ENCODE measurements around the gene YOD1.

GRCh38 chr1:207081088-207081487 is 30.1 kb upstream of the YOD1 start:
- TF ChIP-seq YY1 (IDR thresholded peaks at IDR 0.05; ENCODE audit: low read depth) (no peak), EP300 (IDR thresholded peaks at IDR 0.05; ENCODE audit: borderline replicate concordance) (no peak), FOXM1 (IDR thresholded peaks at IDR 0.05; ENCODE audit: borderline replicate concordance, low read depth) (no peak), RAD21 (IDR thresholded peaks at IDR 0.05; ENCODE audit: low read depth) (no peak), USF1 (IDR thresholded peaks at IDR 0.05) (no peak), CREB1 (IDR thresholded peaks at IDR 0.05; ENCODE audit: low read depth) (no peak), TCF12 (IDR thresholded peaks at IDR 0.05; ENCODE audit: low read depth) (no peak), TEAD4 (IDR thresholded peaks at IDR 0.05) (no peak), CEBPB (IDR thresholded peaks at IDR 0.05) (no peak), NFIC (IDR thresholded peaks at IDR 0.05) (no peak), TAF1 (IDR thresholded peaks at IDR 0.05; ENCODE audit: low read depth) (no peak), MAX (IDR thresholded peaks at IDR 0.05) (no peak), EGR1 (IDR thresholded peaks at IDR 0.05) (no peak)
- TF ChIP-seq, protein P1, sequence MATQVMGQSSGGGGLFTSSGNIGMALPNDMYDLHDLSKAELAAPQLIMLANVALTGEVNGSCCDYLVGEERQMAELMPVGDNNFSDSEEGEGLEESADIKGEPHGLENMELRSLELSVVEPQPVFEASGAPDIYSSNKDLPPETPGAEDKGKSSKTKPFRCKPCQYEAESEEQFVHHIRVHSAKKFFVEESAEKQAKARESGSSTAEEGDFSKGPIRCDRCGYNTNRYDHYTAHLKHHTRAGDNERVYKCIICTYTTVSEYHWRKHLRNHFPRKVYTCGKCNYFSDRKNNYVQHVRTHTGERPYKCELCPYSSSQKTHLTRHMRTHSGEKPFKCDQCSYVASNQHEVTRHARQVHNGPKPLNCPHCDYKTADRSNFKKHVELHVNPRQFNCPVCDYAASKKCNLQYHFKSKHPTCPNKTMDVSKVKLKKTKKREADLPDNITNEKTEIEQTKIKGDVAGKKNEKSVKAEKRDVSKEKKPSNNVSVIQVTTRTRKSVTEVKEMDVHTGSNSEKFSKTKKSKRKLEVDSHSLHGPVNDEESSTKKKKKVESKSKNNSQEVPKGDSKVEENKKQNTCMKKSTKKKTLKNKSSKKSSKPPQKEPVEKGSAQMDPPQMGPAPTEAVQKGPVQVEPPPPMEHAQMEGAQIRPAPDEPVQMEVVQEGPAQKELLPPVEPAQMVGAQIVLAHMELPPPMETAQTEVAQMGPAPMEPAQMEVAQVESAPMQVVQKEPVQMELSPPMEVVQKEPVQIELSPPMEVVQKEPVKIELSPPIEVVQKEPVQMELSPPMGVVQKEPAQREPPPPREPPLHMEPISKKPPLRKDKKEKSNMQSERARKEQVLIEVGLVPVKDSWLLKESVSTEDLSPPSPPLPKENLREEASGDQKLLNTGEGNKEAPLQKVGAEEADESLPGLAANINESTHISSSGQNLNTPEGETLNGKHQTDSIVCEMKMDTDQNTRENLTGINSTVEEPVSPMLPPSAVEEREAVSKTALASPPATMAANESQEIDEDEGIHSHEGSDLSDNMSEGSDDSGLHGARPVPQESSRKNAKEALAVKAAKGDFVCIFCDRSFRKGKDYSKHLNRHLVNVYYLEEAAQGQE (IDR thresholded peaks at IDR 0.05; ENCODE audit: low read depth) = no peak
